ENCODE measurements around the gene IARS2. TPM values are rescaled to one million over a fixed set of nuclear protein-coding genes. Genes with fewer than 3 reads are reported as not detected.
A peak's percentile ranks its signal among the peaks of the same experiment; 100 is the strongest.

Gene IARS2
- total and polyA plus RNA-seq, 2 donors from 2014 or later, result 42.9 to 51.4 TPM

DNA sequence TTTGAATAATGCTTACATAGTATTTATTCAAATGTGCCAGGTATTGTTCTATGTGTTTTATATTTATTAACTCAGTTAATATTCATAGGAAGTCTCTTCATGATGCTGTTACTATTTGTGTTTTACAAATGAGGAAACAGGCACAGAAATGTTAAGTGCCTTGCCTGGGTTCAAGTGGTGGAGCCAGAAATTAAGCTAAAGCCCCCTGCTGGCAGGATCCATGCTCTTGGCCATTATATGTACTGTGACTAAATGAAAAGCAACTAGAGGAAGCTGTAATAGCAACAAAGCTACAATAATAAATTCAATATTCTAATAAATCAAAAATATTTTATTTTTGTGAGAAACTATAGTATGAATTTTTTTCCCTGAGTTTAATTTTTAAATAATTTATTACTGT lies 30.0 kb downstream of the IARS2 start:
- Histone ChIP-seq H3K4me1 (ENCODE audit: control insufficient read depth in 2 of 3, insufficient read depth in 2 of 3, low read depth in 1 of 3, low read length in 3 of 3) (no peaks in the 10 kb centered on the region), H3K9ac (ENCODE audit: low read length in 3 of 3) (no peak overlapping the region), H3K36me3 (ENCODE audit: control insufficient read depth in 2 of 3, insufficient read depth in 3 of 3, low read length in 3 of 3) (peaks cover 0 to 9% (median 8%) of the 10 kb centered on the region in 3 donors), H3K4me3 (ENCODE audit: low read length in 3 of 3) (no peak overlapping the region), H3K9me3 (ENCODE audit: control insufficient read depth in 2 of 3, insufficient read depth in 1 of 3, low read length in 3 of 3) (no peaks in the 10 kb centered on the region), H3K27me3 (ENCODE audit: control insufficient read depth, insufficient read depth, low read length) (no peaks in the 10 kb centered on the region), H3K27ac (ENCODE audit: low read depth in 2 of 2, low read length in 2 of 2) (no peak overlapping the region)
- TF ChIP-seq, protein P1, sequence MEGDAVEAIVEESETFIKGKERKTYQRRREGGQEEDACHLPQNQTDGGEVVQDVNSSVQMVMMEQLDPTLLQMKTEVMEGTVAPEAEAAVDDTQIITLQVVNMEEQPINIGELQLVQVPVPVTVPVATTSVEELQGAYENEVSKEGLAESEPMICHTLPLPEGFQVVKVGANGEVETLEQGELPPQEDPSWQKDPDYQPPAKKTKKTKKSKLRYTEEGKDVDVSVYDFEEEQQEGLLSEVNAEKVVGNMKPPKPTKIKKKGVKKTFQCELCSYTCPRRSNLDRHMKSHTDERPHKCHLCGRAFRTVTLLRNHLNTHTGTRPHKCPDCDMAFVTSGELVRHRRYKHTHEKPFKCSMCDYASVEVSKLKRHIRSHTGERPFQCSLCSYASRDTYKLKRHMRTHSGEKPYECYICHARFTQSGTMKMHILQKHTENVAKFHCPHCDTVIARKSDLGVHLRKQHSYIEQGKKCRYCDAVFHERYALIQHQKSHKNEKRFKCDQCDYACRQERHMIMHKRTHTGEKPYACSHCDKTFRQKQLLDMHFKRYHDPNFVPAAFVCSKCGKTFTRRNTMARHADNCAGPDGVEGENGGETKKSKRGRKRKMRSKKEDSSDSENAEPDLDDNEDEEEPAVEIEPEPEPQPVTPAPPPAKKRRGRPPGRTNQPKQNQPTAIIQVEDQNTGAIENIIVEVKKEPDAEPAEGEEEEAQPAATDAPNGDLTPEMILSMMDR (IDR thresholded peaks at IDR 0.05; ENCODE audit: borderline replicate concordance, extremely low read depth, insufficient read depth), result peak; percentile 5
- DNase-seq (no peak), FAIRE-seq (no peak)
- intact Hi-C loops (cut with DNase I), result no loop called here

- DNase-seq, result no peak
These were observed 30.6 kb downstream of the IARS2 start for GRCh38 chr1:220124542-220124941.

GRCh38 chr1:220127076-220127475 lies 33.1 kb downstream of the IARS2 start:
- peaks cover 0 to 9% (median 8%) of the 10 kb centered on the region in 3 donors for H3K36me3 ChIP-seq (ENCODE audit: control insufficient read depth in 2 of 3, insufficient read depth in 3 of 3, low read length in 3 of 3)
- intact Hi-C loops (cut with DNase I), result no loop called here

More at GRCh38 chr1:220124542-220124941, 30.6 kb downstream of the IARS2 start:
- Histone ChIP-seq H3K27me3 (ENCODE audit: control insufficient read depth, insufficient read depth, low read length) (no peaks in the 10 kb centered on the region), H3K9ac (ENCODE audit: low read length in 3 of 3) (no peak overlapping the region), H3K36me3 (ENCODE audit: control insufficient read depth in 2 of 3, insufficient read depth in 3 of 3, low read length in 3 of 3) (peaks cover 0 to 9% (median 8%) of the 10 kb centered on the region in 3 donors), H3K4me1 (ENCODE audit: control insufficient read depth in 2 of 3, insufficient read depth in 2 of 3, low read depth in 1 of 3, low read length in 3 of 3) (no peaks in the 10 kb centered on the region), H3K27ac (ENCODE audit: low read depth in 2 of 2, low read length in 2 of 2) (no peak overlapping the region), H3K4me3 (ENCODE audit: low read length in 3 of 3) (no peak overlapping the region), H3K9me3 (ENCODE audit: control insufficient read depth in 2 of 3, insufficient read depth in 1 of 3, low read length in 3 of 3) (no peaks in the 10 kb centered on the region)
- intact Hi-C loops (cut with DNase I), result no loop called here
- TF ChIP-seq, protein P1 (IDR thresholded peaks at IDR 0.05; ENCODE audit: borderline replicate concordance, extremely low read depth, insufficient read depth), result no peak
- no peak for FAIRE-seq

More at GRCh38 chr1:220127076-220127475, 33.1 kb downstream of the IARS2 start:
- H3K9me3 ChIP-seq (ENCODE audit: control insufficient read depth in 2 of 3, insufficient read depth in 1 of 3, low read length in 3 of 3), result no peaks in the 10 kb centered on the region
- FAIRE-seq (no peak), DNase-seq (no peak)
- no peaks in the 10 kb centered on the region for H3K27me3 ChIP-seq (ENCODE audit: control insufficient read depth, insufficient read depth, low read length)
- H3K9ac ChIP-seq (ENCODE audit: low read length in 3 of 3), result no peak overlapping the region
- no peaks in the 10 kb centered on the region for H3K4me1 ChIP-seq (ENCODE audit: control insufficient read depth in 2 of 3, insufficient read depth in 2 of 3, low read depth in 1 of 3, low read length in 3 of 3)
- TF ChIP-seq, protein P1 (IDR thresholded peaks at IDR 0.05; ENCODE audit: borderline replicate concordance, extremely low read depth, insufficient read depth), result no peak
- no peak overlapping the region for H3K27ac ChIP-seq (ENCODE audit: low read depth in 2 of 2, low read length in 2 of 2)
- H3K4me3 ChIP-seq (ENCODE audit: low read length in 3 of 3), result no peak overlapping the region
